GM12878 (cell line): ENCODE measurements around the gene ADARB1. TPM values are rescaled to one million over a fixed set of nuclear protein-coding genes. Genes with fewer than 3 reads are reported as not detected.

Experiments
- ATAC-seq: fragments of 200-7000 bp; cut with Tn5 transposase; 3 replicates; pipeline ENCODE4 v1.9.1; 2020; ENCODE audit warnings: mild to moderate bottlenecking, moderate library complexity
- BruUV-seq: library from RNA; stranded (reverse); fragments of 400-500 nt; replicated peaks from 2 replicates; lab custom pipeline; 2021; lab: Mats Ljungman, UMichigan
- CTCF ChIA-PET: fragments of 300-600 bp; sonication (Branson Sonifier 250); formaldehyde crosslinking; extraction: SDS; loops from one replicate; lab custom pipeline; 2021; ENCODE audit warnings: inconsistent platforms; lab: Yijun Ruan, JAX
- POLR2A ChIA-PET: fragments of 350-600 bp; formaldehyde crosslinking; extraction: SDS; loops from one replicate; lab custom pipeline; 2021; ENCODE audit warnings: inconsistent platforms; lab: Charles Lee
- RAD21 ChIA-PET: fragments of 300-600 bp; sonication (Branson Sonifier 250); formaldehyde crosslinking; loops from one replicate; lab custom pipeline; 2023; ENCODE audit warnings: antibody characterized with exemption; ENCODE audit not compliant: unreplicated experiment; lab: Charles Lee
- SMC1A ChIA-PET: fragments of 300-600 bp; sonication (Branson Sonifier 250); formaldehyde crosslinking; loops from one replicate; lab custom pipeline; 2023; ENCODE audit not compliant: unreplicated experiment, uncharacterized antibody; lab: Charles Lee
- DNase-seq: peaks from one replicate; pipeline ENCODE4 v3.0.0-alpha.2; 2011; ENCODE audit warnings: low read depth, low spot score
- FAIRE-seq: peaks from 3 replicates; lab custom pipeline; 2011; peaks lifted over from hg19 to GRCh38; lab: Jason Lieb, UNC
- H2AFZ ChIP-seq: 2 replicates; pipeline ENCODE4 v1.6.0; 2011; ENCODE audit warnings: low read depth, low read length, control low read depth; ENCODE audit not compliant: control insufficient read depth
- H3K27ac ChIP-seq: 2 replicates; pipeline ENCODE4 v1.5.1; 2011; ENCODE audit warnings: control low read depth; ENCODE audit not compliant: control insufficient read depth, insufficient read depth
- H3K27me3 ChIP-seq, 2 experiments: replicated peaks in 1 of 2; 2 replicates each; pipeline versions ENCODE4 v1.6.0 to v1.6.1; 2011; ENCODE audit warnings: low read length in 1 of 2; ENCODE audit not compliant: control insufficient read depth in 2 of 2, insufficient read depth in 2 of 2
- H3K36me3 ChIP-seq, 2 experiments: 2 replicates each; pipeline ENCODE4 v1.5.1; 2011; ENCODE audit warnings: low read length in 1 of 2; ENCODE audit not compliant: control insufficient read depth in 2 of 2, insufficient read depth in 2 of 2
- H3K4me1 ChIP-seq: 2 replicates; pipeline ENCODE4 v1.6.1; 2011; ENCODE audit warnings: mild to moderate bottlenecking, low read length, moderate library complexity, mixed read lengths; ENCODE audit not compliant: control insufficient read depth, insufficient read depth
- H3K4me2 ChIP-seq: 2 replicates; pipeline ENCODE4 v1.6.0; 2011; ENCODE audit warnings: control low read depth; ENCODE audit not compliant: control insufficient read depth, insufficient read depth
- H3K4me3 ChIP-seq: fragments of 200-600 bp; sonication (generic); 2 replicates; pipeline ENCODE4 v1.5.1; 2016
- H3K79me2 ChIP-seq: 2 replicates; pipeline ENCODE4 v1.6.0; 2011; ENCODE audit warnings: low read length; ENCODE audit not compliant: control insufficient read depth, insufficient read depth
- H3K9ac ChIP-seq: 2 replicates; pipeline ENCODE4 v1.8.0; 2011; ENCODE audit warnings: low read length, control low read depth, mixed read lengths; ENCODE audit not compliant: control insufficient read depth, insufficient read depth
- H3K9me3 ChIP-seq: replicated peaks from 3 replicates; pipeline ENCODE4 v1.5.1; 2011; ENCODE audit warnings: mild to moderate bottlenecking, low read length; ENCODE audit not compliant: control insufficient read depth, insufficient read depth
- H4K20me1 ChIP-seq: 2 replicates; pipeline ENCODE4 v1.6.0; 2011; ENCODE audit not compliant: control insufficient read depth, insufficient read depth
- BCL11A ChIP-seq: IDR thresholded peaks from 2 replicates; pipeline ENCODE4 v1.6.1; 2011; ENCODE audit warnings: low read depth, low read length
- CBX5 ChIP-seq: sonication (generic); IDR thresholded peaks from 2 replicates; pipeline ENCODE4 v1.6.1; 2016; ENCODE audit warnings: low read depth, moderate library complexity, mild to moderate bottlenecking, inconsistent platforms
- GABPA ChIP-seq: IDR thresholded peaks from 2 replicates; pipeline ENCODE4 v1.6.1; 2014; ENCODE audit warnings: antibody characterized with exemption, low read depth, mild to moderate bottlenecking, inconsistent platforms
- IRF4 ChIP-seq: IDR thresholded peaks from 2 replicates; pipeline ENCODE4 v1.6.1; 2011; ENCODE audit warnings: low read depth, low read length
- MYB ChIP-seq: fragments of 150-350 bp; IDR thresholded peaks from 2 replicates; pipeline ENCODE4 v1.6.1; 2014; ENCODE audit warnings: mild to moderate bottlenecking, low read depth, low read length, borderline replicate concordance
- NR2F1 ChIP-seq: fragments of 450-650 bp; conservative IDR thresholded peaks from 2 replicates; pipeline ENCODE4 v1.6.1; 2017; ENCODE audit warnings: mild to moderate bottlenecking
- RAD21 ChIP-seq: IDR thresholded peaks from 2 replicates; pipeline ENCODE4 v1.6.1; 2011; ENCODE audit warnings: mild to moderate bottlenecking, low read depth, low read length, moderate library complexity; ENCODE audit not compliant: insufficient read depth
- SIX5 ChIP-seq: IDR thresholded peaks from 2 replicates; pipeline ENCODE4 v1.6.1; 2011; ENCODE audit warnings: mild to moderate bottlenecking, low read depth, low read length, moderate library complexity; ENCODE audit not compliant: severe bottlenecking
- SRF ChIP-seq, 2 experiments: IDR thresholded peaks; 2 replicates each; pipeline ENCODE4 v1.6.1; 2011; ENCODE audit warnings: low read depth in 2 of 2, low read length in 2 of 2, mild to moderate bottlenecking in 1 of 2, moderate library complexity in 1 of 2
- ZNF217 ChIP-seq: fragments of 450-650 bp; IDR thresholded peaks from 2 replicates; pipeline ENCODE4 v1.6.1; 2017; ENCODE audit warnings: antibody characterized with exemption, mild to moderate bottlenecking
- WGBS: methylation state at CpG from one replicate; pipeline ENCODE4 v1.1.6; 2016; ENCODE audit warnings: low lambda C conversion rate; ENCODE audit not compliant: insufficient replicate concordance, insufficient coverage; ENCODE audit errors: missing lambda C conversion rate; 5-methylcytosine and 5-hydroxymethylcytosine counted together
- in situ Hi-C: fragments of 300-500 bp; cut with MboI; formaldehyde crosslinking; loops from 9 replicates; pipeline ENCODE4 v1.14.3; 2018; ENCODE audit warnings: mixed read lengths
- intact Hi-C: fragments of 100-400 bp; cut with micrococcal nuclease; formaldehyde crosslinking; loops from one replicate; pipeline ENCODE4 v1.14.2; 2022; ENCODE audit not compliant: unreplicated experiment
- polyA plus RNA-seq, 11 experiments: library from polyadenylated mRNA; depleted of rRNA in 4 of 11; unstranded in 6 of 11; stranded (reverse) in 5 of 11; fragments of >200 nt; fragmentation: Nextera tagmentation in 4 of 11; fragmentation: Illumina TruSeq in 1 of 11; extraction: Ambion mirVana in 4 of 11; extraction: Trizol in 1 of 11; gene quantifications; 1 replicate in 1 of 11; 2 replicates in 10 of 11; pipeline versions ENCODE4 v1.2.1 to v1.2.3, GENCODE V29; 2011 to 2016; ENCODE audit warnings: inconsistent platforms in 2 of 11, missing spikeins in 2 of 11, low read depth in 1 of 11
- total RNA-seq, 4 experiments: library from RNA; depleted of rRNA in 3 of 4; stranded (reverse); fragments of >200 nt in 3 of 4; fragmentation: Illumina TruSeq in 1 of 4; extraction: Trizol in 1 of 4; gene quantifications; 2 replicates each; pipeline versions ENCODE4 v1.2.1 to v1.2.3, GENCODE V29; 2013 to 2021
- TF ChIP-seq, protein P1 (sequence below): IDR thresholded peaks from 2 replicates; pipeline ENCODE4 v1.6.1; 2011; ENCODE audit warnings: borderline replicate concordance, low read depth, mild to moderate bottlenecking, moderate library complexity, low read length; ENCODE audit not compliant: insufficient read depth, poor library complexity, severe bottlenecking

Gene ADARB1
- total and polyA plus RNA-seq, 10 of the 15 experiments (the other 5 are each of a cell fraction or from before 2014, with no cell fraction given): 5.7 to 61.7 (median 25.3) TPM

DNA sequence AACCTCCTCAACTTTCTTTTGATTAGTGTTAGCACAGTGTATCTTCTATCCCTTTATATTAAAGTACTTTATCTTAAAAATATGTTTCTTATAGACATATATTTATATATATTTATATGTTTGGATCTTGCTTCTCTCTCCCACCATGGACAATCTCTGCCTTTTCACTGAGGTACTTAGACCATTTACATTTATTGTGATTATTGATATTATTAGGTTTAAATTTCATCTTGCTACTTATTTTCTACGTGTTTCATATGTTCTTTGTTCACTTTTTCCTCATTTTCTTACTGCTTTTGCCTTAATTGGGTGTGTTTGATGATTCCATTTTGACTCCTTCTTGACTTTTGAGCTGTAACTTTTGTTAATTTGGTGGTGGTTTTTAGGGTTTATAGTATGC lies 142.6 kb downstream of the ADARB1 start:
- POLR2A ChIA-PET: no interaction called here
- SMC1A ChIA-PET: no interaction called here
- H3K36me3 ChIP-seq: no peaks in the 10 kb centered on the region
- no peak overlapping the region for H3K4me3 ChIP-seq
- no peak overlapping the region for H3K4me2 ChIP-seq
- no TSS peak for BruUV-seq
- no peaks in the 10 kb centered on the region for H3K79me2 ChIP-seq
- RAD21 ChIA-PET: no interaction called here
- in situ Hi-C loops: no loop called here
- no peaks in the 10 kb centered on the region for H3K27me3 ChIP-seq
- peaks cover 4% of the 10 kb centered on the region; the same call in 2 of the 3 replicates for H3K9me3 ChIP-seq
- FAIRE-seq (no peak), ATAC-seq (no peak), DNase-seq (no peak)
- CTCF ChIA-PET: no interaction called here
- no peak overlapping the region for H3K27ac ChIP-seq
- no peaks in the 10 kb centered on the region for H4K20me1 ChIP-seq
- TF ChIP-seq CBX5: no peak
- TF ChIP-seq BCL11A: no peak
- no peak for TF ChIP-seq GABPA
- TF ChIP-seq, protein P1, sequence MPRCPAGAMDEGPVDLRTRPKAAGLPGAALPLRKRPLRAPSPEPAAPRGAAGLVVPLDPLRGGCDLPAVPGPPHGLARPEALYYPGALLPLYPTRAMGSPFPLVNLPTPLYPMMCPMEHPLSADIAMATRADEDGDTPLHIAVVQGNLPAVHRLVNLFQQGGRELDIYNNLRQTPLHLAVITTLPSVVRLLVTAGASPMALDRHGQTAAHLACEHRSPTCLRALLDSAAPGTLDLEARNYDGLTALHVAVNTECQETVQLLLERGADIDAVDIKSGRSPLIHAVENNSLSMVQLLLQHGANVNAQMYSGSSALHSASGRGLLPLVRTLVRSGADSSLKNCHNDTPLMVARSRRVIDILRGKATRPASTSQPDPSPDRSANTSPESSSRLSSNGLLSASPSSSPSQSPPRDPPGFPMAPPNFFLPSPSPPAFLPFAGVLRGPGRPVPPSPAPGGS: no peak
- no peak for TF ChIP-seq SIX5
- no peak for TF ChIP-seq MYB
- TF ChIP-seq ZNF217: no peak
- no peak for TF ChIP-seq NR2F1
- no peak for TF ChIP-seq IRF4
- no peak for TF ChIP-seq SRF (IDR thresholded peaks at IDR 0.05; ENCODE audit: low read depth in 2 of 2, low read length in 2 of 2)
- no peak for TF ChIP-seq RAD21
- H2AFZ ChIP-seq: no peak overlapping the region
- H3K9ac ChIP-seq: no peak overlapping the region
- intact Hi-C loops: no loop called here
- no peaks in the 10 kb centered on the region for H3K4me1 ChIP-seq
- WGBS: 0% methylated on average over 1 of the region's 1 CpG
